HCT116 (cell line): ENCODE results near the gene ZNF837.

Experiments used
- CBX3 ChIP-seq: IDR thresholded peaks from 2 replicates; pipeline ENCODE4 v1.6.1; 2012; ENCODE audit warnings: low read depth
- EZH2 ChIP-seq: fragments of 200-600 bp; sonication (generic); IDR thresholded peaks from 2 replicates; pipeline ENCODE4 v1.6.1; 2017; ENCODE audit warnings: antibody characterized with exemption, mixed run types
- FOSL1 ChIP-seq: IDR thresholded peaks from 2 replicates; pipeline ENCODE4 v1.6.1; 2012; ENCODE audit warnings: low read depth
- POLR2A ChIP-seq: IDR thresholded peaks from 2 replicates; pipeline ENCODE4 v1.7.0; 2011; ENCODE audit warnings: borderline replicate concordance; ENCODE audit not compliant: insufficient read depth, insufficient read length; ENCODE audit errors: extremely low read depth
- POLR2AphosphoS5 ChIP-seq: IDR thresholded peaks from 2 replicates; pipeline ENCODE4 v1.6.1; 2011; ENCODE audit warnings: mild to moderate bottlenecking, low read depth, low read length, moderate library complexity
- TF ChIP-seq, protein P1 (sequence below), 3 experiments: fragments of 200-600 bp in 1 of 3; sonication (generic) in 1 of 3; IDR thresholded peaks in 2 of 3; conservative IDR thresholded peaks in 1 of 3; 2 replicates each; pipeline ENCODE4 v1.5.1; 2012 to 2017; ENCODE audit warnings: low read depth in 2 of 3, low read length in 2 of 3, antibody characterized with exemption in 1 of 3, borderline replicate concordance in 1 of 3, control low read depth in 1 of 3, mild to moderate bottlenecking in 1 of 3, mixed read lengths in 1 of 3, mixed run types in 1 of 3, moderate library complexity in 1 of 3; ENCODE audit not compliant: insufficient read depth in 1 of 3

DNA sequence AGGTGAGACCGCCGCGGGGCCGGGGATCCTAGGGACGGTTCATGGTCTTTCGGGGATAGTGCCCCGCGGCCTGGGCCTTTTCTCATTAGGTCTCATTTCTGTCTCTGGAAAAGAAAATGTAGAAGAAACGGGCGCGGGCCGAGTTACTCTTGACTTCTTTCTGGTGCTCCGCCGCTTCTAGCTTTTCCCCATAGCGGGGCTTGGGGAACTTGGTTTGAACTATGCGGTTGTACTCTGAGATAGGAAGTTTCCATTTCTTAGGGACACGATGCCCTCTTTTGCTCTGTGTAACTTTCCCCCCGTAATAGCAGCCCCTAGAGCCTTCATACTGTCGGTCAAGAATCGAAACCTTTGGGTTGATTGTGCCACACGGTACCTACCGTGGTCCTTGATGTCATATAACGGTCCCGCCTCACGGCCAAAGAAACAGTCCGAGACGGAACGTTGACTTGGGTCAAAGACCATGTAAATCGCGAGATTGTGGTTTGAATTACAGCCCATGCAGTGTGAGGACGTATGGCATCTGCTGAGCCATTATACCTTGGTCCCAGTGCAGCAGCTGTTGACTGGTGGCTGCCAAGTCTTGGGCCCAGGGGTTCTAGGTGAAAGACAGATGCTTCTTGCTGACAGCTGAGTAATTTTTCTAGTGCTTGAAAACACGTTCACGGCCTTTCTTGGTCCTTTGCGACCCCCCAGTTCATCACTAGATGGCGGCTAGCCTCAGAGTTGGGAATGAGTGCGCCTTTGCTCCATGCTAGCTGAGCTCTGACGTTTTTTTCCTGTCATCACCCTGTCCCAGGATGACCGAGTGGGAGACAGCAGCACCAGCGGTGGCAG lies 6.7 kb upstream of the ZNF837 start:
- TF ChIP-seq, protein P1, sequence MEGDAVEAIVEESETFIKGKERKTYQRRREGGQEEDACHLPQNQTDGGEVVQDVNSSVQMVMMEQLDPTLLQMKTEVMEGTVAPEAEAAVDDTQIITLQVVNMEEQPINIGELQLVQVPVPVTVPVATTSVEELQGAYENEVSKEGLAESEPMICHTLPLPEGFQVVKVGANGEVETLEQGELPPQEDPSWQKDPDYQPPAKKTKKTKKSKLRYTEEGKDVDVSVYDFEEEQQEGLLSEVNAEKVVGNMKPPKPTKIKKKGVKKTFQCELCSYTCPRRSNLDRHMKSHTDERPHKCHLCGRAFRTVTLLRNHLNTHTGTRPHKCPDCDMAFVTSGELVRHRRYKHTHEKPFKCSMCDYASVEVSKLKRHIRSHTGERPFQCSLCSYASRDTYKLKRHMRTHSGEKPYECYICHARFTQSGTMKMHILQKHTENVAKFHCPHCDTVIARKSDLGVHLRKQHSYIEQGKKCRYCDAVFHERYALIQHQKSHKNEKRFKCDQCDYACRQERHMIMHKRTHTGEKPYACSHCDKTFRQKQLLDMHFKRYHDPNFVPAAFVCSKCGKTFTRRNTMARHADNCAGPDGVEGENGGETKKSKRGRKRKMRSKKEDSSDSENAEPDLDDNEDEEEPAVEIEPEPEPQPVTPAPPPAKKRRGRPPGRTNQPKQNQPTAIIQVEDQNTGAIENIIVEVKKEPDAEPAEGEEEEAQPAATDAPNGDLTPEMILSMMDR (IDR thresholded peaks at IDR 0.05 in 2 of 3, conservative IDR thresholded peaks at IDR 0.05 in 1 of 3; ENCODE audit: borderline replicate concordance in 1 of 3, insufficient read depth in 1 of 3, low read depth in 2 of 3, low read length in 2 of 3): no peak
- TF ChIP-seq POLR2AphosphoS5: no peak
- TF ChIP-seq EZH2: no peak
- no peak for TF ChIP-seq CBX3
- TF ChIP-seq FOSL1: no peak
- no peak for TF ChIP-seq POLR2A
